HG03108 (cell line): ENCODE measurements around the gene NEUROG1.
A peak's percentile ranks its signal among the peaks of the same experiment; 100 is the strongest.

ENCODE experiments used
- ATAC-seq: cut with Tn5 transposase; IDR thresholded peaks from one replicate; pipeline ENCODE4 v1.9.1; 2021; ENCODE audit warnings: moderate library complexity; ENCODE audit not compliant: unreplicated experiment

Gene NEUROG1, protein sequence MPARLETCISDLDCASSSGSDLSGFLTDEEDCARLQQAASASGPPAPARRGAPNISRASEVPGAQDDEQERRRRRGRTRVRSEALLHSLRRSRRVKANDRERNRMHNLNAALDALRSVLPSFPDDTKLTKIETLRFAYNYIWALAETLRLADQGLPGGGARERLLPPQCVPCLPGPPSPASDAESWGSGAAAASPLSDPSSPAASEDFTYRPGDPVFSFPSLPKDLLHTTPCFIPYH

DNA sequence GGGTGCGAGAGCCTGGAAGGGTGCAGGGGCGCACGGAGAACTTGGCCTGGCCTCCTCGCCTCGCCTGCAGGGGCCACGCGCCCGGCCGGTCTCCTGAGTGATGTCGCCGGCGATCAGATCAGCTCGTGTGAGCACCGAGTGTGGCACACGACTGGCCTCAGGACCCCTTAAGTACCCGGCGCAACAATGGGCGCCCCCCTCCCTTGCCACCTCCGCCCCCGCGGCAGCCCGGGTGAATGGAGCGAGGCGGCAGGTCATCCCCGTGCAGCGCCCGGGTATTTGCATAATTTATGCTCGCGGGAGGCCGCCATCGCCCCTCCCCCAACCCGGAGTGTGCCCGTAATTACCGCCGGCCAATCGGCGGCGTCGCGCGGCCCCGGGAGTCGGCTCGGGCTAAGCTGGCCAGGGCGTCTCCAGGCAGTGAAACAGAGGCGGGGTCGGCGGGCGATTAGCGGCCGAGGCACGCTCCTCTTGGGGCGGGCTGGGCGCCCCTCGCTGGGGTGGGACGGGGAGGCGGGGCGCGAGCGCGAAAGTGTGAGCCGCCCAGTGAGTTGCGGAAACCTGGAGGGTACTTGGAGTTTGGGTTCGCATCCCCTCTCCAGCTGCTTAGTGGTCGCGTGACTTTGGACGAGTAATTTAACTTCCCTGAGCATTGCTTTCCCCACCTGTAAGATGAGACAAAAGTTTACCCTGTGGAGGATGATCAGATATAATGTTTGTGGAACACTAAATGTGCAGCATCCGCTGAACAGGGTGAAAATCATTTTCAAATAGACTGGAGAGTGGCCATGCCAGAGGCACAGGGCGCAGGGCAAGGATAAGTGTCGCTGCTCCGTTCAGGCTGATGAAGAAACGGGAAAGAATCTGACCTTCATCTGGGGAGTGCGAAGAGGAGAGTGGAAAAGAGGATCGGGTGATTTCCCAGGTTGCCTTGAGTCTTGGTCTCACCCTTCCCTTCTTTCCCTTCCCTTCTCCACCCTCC is at the start of gene NEUROG1:
Gene NEUROG1 (minus strand): TSS at position 145 of the 982 bp plus-strand sequence. CDS start 274 bp downstream, outside the sequence.
- no peak for ATAC-seq

DNA sequence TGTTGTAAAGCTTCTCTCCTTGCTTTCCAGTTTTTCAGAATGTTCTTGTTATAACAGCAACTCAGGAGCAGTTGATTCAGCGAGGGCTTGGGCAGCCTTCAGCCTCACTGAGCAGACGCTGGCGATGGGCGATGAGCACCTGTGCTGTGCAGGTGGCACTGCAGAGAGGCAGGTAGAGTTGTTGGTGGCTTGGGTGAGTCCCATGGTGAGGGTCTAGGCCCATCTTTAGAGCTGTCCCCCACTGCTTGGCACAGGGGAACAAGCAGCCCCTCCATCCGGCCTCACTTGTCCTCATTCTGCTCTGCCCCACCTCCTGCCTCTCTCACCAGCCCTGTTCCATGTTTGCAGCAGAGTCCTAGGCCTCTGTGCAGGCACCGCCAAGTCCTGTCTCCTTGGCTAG is 49.2 kb upstream of the NEUROG1 start:
- no peak for ATAC-seq

DNA sequence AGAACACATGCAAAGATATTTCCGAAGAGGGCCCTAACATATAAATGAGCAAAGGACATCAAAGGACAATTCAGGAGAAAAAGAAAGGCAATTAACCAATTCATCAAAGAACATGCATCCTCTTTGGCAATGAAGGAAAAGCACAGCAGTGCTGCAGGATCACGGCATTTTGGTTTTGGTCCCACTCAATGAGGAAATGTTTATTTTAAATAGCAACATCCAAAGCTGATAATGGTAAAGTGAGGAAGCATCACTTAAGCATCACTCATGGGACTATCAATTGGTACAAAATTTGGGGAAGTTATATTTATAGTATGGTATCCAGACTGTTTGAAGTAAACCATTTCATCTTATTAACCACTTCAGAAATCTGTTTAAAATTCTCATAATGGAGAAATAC is 48.5 kb upstream of the NEUROG1 start:
- ATAC-seq: no peak

DNA sequence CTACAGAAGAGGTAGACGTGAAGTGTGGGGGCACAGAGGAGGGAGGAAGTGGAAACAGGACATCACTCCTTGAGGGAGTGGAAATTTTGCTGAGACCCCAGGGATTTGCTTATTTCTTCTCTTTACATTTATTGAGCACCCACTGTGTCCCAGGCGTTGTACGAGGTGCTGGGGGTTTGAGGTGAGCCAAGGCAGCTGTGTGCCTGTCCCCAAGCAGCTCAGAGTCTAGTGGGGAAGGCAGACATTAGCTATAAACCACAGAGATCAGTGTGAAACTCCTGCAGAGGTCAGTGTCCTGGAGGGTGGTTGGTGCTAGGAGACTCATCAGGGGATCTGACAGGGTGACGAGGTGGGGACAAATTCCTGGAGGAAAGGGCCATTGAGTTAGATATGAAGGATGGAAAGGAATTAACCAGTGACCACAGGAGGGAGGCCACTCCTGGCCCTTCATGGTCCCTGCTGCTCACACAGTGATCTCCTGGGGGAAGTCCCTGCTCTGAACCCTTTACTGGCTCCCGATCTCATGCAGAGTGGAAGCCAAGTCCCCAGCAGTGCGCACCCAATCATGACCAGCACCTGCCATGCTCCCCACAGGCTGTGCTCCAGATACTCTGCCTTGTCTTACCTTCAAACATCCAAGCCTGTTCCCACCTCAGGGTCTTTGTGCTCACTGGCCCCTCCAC is 46.5 kb upstream of the NEUROG1 start:
- no peak for ATAC-seq

DNA sequence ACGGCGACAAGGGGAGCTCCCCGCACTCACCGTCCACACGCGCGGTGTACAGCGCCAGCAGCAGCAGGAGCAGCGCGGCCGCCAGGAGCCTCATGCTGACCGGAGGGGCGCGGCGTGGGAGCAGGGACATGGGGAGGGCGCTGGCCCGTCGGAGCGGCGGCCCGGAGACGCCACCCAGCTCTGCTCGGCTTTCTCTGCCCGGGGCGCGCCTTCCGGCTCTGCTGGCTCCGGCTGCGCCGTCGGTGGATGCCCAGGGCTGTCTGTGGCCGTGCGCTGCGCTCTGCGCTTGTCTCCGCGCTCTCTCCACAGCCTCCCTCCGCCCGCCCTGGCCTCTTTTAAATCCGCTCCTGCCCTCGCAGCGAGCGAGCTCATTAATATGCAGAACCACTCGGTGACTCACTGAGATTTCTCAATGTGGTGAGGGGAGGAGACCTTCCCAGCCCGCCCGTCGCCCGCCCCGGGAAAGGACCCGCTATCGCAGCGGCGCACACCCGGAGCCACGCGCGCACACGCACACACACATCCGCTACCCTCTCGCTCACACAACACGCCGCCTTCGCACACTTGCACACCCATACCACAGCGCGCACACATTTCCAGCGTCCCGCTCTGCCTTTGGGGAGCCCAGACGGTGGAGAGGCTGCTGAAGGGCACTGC is 43.0 kb upstream of the NEUROG1 start, which contains the start of gene CXCL14:
Gene CXCL14 (minus strand): TSS at position 307 of the 657 bp plus-strand sequence. CDS start 213 bp downstream, at position 94.
- ATAC-seq: no peak

DNA sequence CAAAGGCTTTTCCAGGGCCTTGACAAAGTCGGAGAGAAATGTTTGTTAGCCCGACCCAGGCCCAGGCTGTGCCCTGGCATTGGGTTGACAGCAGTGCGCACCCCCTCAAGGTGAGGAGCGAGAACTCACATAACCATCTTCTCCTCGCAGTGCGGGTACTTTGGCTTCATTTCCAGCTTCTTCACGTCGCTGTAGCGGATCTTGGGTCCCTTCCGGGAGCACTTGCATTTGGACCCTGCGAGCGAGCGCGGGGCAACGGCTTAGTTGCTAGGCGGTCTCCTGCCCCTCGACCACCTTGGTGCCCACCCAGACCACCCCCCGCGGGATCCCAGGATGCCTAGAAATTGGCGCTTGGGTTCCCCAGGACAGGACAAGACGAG is 42.5 kb upstream of the NEUROG1 start:
- no peak for ATAC-seq

DNA sequence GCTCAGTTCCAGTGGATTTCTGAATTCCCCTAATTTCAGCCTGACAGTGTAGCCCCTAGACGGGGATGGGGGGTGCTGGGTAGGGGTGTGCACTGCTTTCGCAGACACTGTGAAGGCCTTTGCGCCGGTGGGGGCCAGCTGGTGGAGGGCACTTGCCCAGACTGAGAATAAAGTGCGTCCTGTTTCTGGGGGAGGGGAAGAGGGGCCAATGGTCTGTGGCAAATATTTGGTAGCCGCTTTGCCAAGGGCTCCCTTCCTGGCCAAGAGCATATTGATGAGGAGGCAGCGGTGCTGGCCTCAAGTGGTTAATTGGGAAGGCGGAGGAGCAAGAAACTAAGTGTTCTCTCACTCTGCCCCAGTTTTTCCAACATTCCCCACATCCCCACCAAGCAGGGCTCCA is 41.7 kb upstream of the NEUROG1 start:
- no peak for ATAC-seq

DNA sequence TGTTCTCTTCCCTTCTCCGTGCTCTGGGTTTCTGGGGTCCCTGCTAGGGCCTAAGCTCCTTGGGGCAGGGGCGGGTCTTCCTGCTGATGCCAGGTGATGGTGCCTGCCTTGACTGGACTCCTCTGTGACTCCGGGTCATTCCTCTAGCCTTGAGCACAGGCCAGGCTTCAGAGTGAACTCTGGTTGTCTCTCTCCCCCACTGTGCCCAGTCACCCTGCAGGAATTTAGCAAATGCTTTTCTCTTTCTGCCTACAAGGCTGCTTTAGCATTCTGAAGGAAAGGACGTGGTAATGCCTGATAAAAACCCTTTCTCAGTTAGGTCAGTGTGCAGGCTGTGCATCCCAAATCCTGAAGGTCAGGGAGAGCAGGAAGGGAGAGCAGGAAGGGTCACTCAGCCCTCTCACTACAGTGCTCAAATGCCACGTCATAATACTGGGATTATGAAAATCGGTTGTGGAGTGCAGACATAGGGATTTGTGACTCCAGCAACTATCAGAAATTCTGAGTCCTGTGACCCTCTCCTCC is 40.4 kb upstream of the NEUROG1 start:
- no peak for ATAC-seq

DNA sequence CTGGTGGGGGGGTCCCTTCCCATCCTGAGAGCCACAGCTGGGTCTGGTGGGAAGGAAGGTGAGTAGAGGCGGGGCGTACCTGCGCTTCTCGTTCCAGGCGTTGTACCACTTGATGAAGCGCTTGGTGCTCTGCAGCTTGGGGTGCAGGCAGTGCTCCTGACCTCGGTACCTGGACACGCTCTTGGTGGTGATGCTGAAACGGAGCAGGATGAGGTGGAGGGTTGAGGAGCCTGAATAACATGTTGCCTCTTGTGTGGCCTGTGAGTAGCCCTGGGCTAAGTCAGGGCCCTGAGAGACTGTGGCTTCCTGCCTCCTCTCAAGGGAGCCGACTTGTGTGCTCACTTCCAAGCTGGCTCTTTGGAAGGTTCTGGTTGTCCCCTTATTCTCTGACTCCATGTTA is 38.7 kb upstream of the NEUROG1 start:
- no peak for ATAC-seq

DNA sequence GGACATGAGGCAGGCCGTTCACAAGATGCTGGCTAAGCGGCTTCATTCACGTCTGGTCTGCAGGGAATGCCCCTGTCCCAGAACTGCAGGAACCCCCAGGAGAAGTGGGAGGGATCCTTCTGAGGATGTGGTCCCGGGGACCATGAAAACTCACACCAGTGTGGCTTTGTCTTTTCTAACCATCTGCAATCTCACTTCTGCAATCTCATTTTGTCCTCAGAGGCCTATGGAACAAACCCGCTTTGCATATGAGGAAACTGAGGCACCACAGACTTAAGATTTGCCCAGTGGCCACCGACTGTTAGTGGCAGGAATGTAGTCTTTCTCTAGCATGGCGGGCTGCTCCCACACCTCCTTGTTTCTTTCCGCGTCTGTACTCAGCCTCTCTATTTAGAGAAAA is 36.1 kb upstream of the NEUROG1 start:
- ATAC-seq: peak; percentile 54

DNA sequence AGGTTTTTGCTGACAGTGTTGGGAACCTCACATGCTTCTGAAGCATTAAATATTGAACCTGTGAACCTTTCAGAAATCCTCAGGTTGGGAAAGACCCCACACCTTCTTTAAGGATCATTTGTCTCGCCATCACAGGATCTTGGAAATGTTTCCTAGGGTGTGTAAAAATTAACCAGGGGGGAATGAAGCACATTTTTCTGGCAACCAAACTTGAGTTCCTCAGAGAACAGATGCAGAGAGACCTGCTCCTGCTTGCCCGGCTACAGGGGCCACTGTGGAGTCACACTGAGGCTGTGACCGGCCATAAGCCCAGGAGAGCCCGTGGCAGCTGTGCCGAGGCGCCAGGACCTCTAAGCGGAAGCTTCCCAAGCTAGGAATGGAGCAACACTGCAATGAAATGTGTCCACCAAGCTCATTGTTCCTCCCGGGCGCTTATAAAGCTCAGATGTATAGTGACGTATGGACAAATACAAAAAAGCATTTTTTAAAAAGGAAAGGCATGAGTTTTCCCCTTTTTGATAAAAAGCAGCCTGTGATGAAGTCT is 35.4 kb upstream of the NEUROG1 start:
- no peak for ATAC-seq

DNA sequence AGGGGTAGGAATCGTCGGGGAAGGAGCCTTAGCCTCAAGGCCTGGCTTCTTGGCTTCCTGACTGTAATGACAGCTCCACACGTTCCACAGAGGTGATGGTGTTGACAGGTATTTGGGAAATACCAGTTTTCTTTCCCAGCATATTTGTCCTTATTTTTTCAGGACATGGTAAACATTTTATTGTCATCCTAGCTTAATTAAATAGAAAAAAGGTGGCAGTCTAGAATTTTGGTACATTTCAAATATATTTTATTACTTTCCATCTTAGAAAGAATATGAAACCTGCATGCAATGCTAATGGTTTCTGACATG is 34.6 kb upstream of the NEUROG1 start:
- ATAC-seq: no peak

DNA sequence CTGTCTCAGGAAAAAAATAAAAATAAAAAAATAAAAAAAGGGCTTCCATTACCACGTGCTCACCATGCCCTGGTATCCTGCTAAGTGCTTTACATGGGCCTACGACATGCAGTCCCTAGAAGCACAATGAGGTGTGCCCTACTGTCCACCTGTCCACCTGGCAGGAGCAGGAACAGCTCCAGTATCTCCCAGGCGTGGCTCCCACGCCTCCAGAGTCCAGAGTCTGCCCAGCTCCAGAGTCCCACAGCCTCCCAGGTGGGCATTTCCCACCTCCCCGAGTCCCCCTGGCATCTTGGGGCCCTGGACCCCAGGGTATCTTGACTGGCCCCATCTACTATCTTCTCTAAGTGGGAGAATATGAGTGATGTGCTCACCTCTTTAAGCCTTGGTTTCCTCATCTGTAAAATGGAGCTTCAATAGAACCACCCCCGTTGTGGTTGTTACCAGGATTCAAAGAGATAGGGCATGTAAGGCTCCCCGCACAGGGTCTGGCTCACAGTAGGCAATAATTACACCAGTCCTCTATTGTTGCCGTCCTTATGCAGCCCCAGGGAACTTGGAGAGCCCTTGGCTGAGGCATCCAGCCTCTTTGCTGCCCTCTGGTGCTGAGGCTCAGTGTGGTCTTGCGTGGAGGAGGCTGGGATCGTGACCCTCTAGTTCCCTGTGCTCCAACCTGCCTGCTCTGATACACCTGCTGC is 34.1 kb upstream of the NEUROG1 start:
- ATAC-seq: no peak

DNA sequence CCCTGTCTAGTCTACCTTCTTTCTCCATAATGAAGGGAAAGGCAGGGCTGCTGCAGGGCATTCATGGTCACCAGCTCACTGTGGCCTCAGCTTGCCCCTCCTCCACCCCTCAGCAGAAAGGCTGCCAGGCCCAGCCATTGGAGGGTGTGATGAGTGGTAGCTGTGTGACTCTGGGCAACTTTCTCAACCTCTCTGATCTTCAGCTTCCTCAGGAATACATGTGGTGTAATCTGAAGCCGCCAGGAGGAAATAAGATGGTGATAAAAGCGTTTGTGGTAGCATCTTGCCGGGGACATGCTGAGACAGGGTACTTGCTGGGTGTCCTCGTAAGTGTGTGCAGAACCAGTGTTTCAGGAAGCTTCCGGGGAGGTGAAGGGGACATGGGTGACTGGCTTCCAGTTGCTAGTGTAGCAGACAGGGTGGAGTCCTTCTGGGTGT is 33.2 kb upstream of the NEUROG1 start:
- ATAC-seq: no peak

DNA sequence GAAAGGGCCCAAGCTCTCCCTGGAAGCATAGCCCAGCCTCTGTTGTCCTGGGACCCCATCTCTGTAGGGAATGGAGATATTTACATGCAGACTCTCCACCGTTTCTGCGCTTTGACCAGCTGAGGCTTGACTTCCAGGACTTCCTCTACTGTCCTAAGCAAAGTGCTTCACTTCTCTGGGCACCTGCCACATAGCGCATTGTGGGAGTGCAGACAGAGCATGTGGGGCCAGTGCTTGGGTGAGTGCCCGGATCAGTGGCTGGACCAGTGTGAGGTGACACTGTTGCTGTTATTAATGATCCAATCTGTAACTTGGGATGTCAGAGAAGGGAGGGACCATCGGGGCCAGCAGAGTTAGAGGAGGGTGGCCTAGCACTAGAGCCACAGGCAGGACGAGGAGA is 32.5 kb upstream of the NEUROG1 start:
- ATAC-seq: no peak

DNA sequence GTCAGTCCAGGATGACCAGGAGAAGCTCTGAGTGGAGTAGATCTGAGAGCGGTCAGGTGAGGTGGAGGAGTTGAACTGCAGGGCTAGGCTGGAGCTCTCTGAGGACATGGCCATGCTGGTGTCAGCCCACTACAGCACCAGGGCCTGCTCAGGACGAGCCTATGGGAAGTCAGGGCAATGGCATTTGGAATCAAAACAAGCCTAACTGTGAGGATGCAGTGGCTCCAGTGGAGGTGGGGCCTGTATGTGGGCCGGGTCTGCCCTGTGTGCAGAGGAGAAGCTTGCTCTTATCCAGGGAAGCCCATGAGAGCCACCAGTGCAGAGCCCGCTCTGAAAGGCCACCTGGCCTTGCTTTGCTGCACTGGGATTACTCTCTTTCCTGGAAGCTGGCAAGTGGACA is 31.9 kb upstream of the NEUROG1 start:
- no peak for ATAC-seq

DNA sequence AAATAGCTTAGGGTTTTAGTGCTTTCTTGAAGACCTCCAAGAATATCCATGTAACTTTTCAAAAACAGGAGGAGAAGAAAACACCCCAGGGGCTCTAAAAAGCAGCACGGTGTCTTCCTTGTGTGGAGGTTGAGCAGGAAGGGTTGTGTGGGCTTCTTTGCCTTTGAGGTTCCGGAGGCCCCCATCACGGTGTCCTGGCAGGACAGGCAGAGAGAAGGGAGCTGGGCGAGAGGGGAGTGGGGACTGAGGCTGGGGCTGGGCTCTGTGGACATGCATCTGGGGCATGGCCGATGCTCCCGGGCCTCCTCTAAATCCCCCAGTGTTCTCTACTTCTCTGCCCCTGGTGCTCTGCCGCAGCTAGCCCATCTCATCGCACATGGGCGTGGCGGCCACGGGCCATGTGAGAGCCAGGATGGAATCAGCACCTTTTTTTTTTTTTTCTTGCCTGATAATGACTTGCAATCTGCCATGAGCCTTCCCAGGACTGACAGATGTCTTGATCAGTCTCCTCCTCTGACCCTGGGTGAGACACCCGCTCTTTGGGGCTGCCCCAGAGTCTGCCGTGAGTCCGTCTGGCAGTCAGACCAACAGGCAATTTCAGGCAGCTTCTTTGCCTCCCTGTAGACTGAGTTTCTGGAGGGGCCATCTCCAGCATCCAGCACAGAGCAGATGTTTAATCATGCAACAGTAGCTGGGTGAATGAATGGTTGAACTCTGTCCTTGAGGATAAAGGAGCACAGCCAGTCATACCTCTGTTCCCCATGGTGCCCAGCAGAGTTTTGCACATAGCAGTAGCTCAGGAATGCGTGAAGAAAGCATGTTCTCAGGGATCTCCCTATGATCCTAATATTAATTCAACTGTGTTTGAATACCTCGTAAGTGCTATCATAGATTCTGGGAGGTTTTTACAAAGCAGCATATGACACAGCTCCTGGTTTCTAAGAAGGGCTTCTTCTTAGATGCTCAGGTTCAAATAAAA is 30.9 kb upstream of the NEUROG1 start:
- ATAC-seq: no peak

DNA sequence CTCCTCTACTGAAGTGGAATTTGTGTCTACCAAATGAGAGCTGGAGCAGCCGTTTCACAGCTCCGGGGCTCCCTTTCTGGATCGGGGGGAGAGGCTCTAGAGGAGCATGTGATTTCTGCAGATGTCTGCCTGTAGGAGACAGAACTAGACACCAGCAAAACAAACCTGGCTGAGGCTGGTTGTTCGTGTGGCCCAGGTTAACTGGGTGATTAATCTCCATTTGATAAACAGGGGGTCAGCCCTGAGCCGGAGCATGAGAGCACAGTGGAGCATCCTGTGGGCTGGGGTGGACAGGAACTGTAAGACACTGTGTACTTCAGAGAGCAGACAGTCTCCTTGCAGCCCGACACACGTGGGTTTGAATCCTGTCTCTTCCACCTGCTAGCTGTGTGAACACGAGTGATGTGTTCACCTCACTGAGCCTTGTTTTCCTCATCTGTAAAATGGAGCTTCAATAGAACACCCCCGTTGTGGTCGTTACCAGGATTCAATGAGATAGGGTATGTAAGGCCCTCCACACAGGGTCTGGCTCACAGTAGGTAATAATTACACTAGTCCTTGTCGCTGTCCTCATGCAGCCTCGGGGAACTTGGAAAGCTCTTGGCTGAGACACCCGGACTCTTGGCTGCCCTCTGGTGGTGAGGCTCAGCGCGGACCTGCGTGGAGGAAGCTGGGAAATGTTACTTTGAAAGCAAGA is 30.1 kb upstream of the NEUROG1 start:
- ATAC-seq: no peak
